ENCODE results near the gene UBE2J2. TPM values are rescaled to one million over a fixed set of nuclear protein-coding genes. Genes with fewer than 3 reads are reported as not detected.

UBE2J2 gene
- total and polyA plus RNA-seq, 2 experiments from 2014 or later: 49.7 to 63.5 TPM

GRCh38 chr1:1223891-1224290, 49.8 kb downstream of the UBE2J2 start:
- Histone ChIP-seq H4K20me1 (ENCODE audit: insufficient read depth) (no peaks in the 10 kb centered on the region), H3K9ac (no peak overlapping the region), H3K4me1 (ENCODE audit: insufficient read depth) (no peaks in the 10 kb centered on the region), H3K4me2 (ENCODE audit: unreplicated experiment) (no peak overlapping the region), H3K9me2 (ENCODE audit: insufficient read depth) (no peaks in the 10 kb centered on the region), H3K36me3 (ENCODE audit: low read depth) (no peaks in the 10 kb centered on the region; the same call in 1 of the 2 replicates), H3K9me3 (ENCODE audit: low read depth) (no peaks in the 10 kb centered on the region), H3F3A (ENCODE audit: insufficient read depth) (no peaks in the 10 kb centered on the region), H3K79me2 (ENCODE audit: insufficient read depth) (peaks cover 55% of the 10 kb centered on the region), H3K4me3 (no peak overlapping the region), H2AFZ (no peak overlapping the region), H3K27ac (no peak overlapping the region), H3K27me3 (replicated peaks; ENCODE audit: insufficient read depth) (no peaks in the 10 kb centered on the region)
- in situ Hi-C loops (cut with MboI): no loop called here
- TF ChIP-seq EZH2 (IDR thresholded peaks at IDR 0.05; ENCODE audit: insufficient read depth, poor library complexity, severe bottlenecking) (no peak), EZH2phosphoT487 (IDR thresholded peaks at IDR 0.05; ENCODE audit: insufficient read depth, low read depth) (no peak)
- DNase-seq: no peak
- 92 to 96% methylated on average over 18 to 21 of the region's 21 CpGs for WGBS, 2 experiments (ENCODE audit: low coverage in 1 of 2, low lambda C conversion rate in 2 of 2, missing lambda C conversion rate in 2 of 2)

GRCh38 chr1:1223321-1223720, 50.3 kb downstream of the UBE2J2 start:
- no peaks in the 10 kb centered on the region; the same call in 1 of the 2 replicates for H3K36me3 ChIP-seq (ENCODE audit: low read depth)
- H3F3A ChIP-seq (ENCODE audit: insufficient read depth): no peaks in the 10 kb centered on the region
- no peak for DNase-seq
- H3K27ac ChIP-seq: no peak overlapping the region
- no peaks in the 10 kb centered on the region for H3K27me3 ChIP-seq (replicated peaks; ENCODE audit: insufficient read depth)
- no peak overlapping the region for H3K4me3 ChIP-seq
- no peaks in the 10 kb centered on the region for H3K9me3 ChIP-seq (ENCODE audit: low read depth)
- 92 to 94% methylated on average over 10 to 15 of the region's 15 CpGs for WGBS, 2 experiments (ENCODE audit: low coverage in 1 of 2, low lambda C conversion rate in 2 of 2, missing lambda C conversion rate in 2 of 2)
- no peak overlapping the region for H3K9ac ChIP-seq
- no peak for TF ChIP-seq EZH2 (IDR thresholded peaks at IDR 0.05; ENCODE audit: insufficient read depth, poor library complexity, severe bottlenecking)
- TF ChIP-seq EZH2phosphoT487 (IDR thresholded peaks at IDR 0.05; ENCODE audit: insufficient read depth, low read depth): no peak
- H3K79me2 ChIP-seq (ENCODE audit: insufficient read depth): peaks cover 50% of the 10 kb centered on the region
- H4K20me1 ChIP-seq (ENCODE audit: insufficient read depth): no peaks in the 10 kb centered on the region
- no peaks in the 10 kb centered on the region for H3K9me2 ChIP-seq (ENCODE audit: insufficient read depth)
- in situ Hi-C loops (cut with MboI): no loop called here
- no peak overlapping the region for H3K4me2 ChIP-seq (ENCODE audit: unreplicated experiment)
- H2AFZ ChIP-seq: no peak overlapping the region
- H3K4me1 ChIP-seq (ENCODE audit: insufficient read depth): no peaks in the 10 kb centered on the region

DNA sequence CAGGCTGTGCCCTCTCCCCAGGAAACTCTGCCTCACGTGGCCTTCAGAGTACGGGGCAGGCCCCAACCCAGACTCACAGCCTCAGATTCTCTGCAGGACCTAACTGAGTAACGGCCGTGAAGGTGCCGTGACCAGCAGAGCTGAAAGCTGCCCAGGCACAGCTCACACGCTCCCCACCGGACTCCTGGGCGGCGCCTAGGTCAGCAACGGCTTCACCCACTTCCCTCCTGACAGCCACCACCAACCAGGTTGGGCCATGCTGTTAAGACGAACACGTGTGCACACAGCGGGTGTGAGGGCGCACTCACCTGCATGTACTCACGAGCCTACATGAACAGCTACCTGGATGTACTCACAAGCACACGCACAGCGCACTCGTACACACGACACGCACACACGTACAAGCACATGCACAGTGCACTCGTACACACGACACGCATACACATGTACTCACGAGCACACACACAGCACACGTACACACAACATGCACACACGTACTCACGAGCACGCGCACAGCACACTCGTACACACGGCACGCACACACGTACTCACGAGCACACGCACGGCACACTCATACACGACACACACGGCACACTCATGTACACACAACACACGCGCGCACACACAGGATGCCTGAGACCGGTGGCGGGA, 51.0 kb downstream of the UBE2J2 start:
- no peaks in the 10 kb centered on the region for H3K36me3 ChIP-seq (ENCODE audit: low read depth)
- H2AFZ ChIP-seq: no peak overlapping the region
- no peak overlapping the region for H3K9ac ChIP-seq
- H3K79me2 ChIP-seq (ENCODE audit: insufficient read depth): peaks cover 44% of the 10 kb centered on the region
- no peaks in the 10 kb centered on the region for H3K4me1 ChIP-seq (ENCODE audit: insufficient read depth)
- no peak for DNase-seq
- no peaks in the 10 kb centered on the region for H3K9me3 ChIP-seq (ENCODE audit: low read depth)
- H3K27ac ChIP-seq: no peak overlapping the region
- no peaks in the 10 kb centered on the region for H3F3A ChIP-seq (ENCODE audit: insufficient read depth)
- no peaks in the 10 kb centered on the region for H4K20me1 ChIP-seq (ENCODE audit: insufficient read depth)
- in situ Hi-C loops (cut with MboI): no loop called here
- TF ChIP-seq EZH2 (IDR thresholded peaks at IDR 0.05; ENCODE audit: insufficient read depth, poor library complexity, severe bottlenecking) (no peak), EZH2phosphoT487 (IDR thresholded peaks at IDR 0.05; ENCODE audit: insufficient read depth, low read depth) (no peak)
- H3K4me2 ChIP-seq (ENCODE audit: unreplicated experiment): no peak overlapping the region
- H3K4me3 ChIP-seq: no peak overlapping the region
- WGBS, 2 experiments (ENCODE audit: low coverage in 1 of 2, low lambda C conversion rate in 2 of 2, missing lambda C conversion rate in 2 of 2): 94 to 95% methylated on average over 44 of the region's 44 CpGs
- H3K9me2 ChIP-seq (ENCODE audit: insufficient read depth): no peaks in the 10 kb centered on the region
- no peaks in the 10 kb centered on the region for H3K27me3 ChIP-seq (replicated peaks; ENCODE audit: insufficient read depth)

GRCh38 chr1:1221887-1222574, 51.6 kb downstream of the UBE2J2 start:
- 94 to 95% methylated on average over 16 to 30 of the region's 30 CpGs for WGBS, 2 experiments (ENCODE audit: low coverage in 1 of 2, low lambda C conversion rate in 2 of 2, missing lambda C conversion rate in 2 of 2)
- in situ Hi-C loops (cut with MboI): no loop called here
- Histone ChIP-seq H3K27me3 (replicated peaks; ENCODE audit: insufficient read depth) (no peaks in the 10 kb centered on the region), H3K27ac (no peak overlapping the region), H3K9me2 (ENCODE audit: insufficient read depth) (no peaks in the 10 kb centered on the region), H3F3A (ENCODE audit: insufficient read depth) (no peaks in the 10 kb centered on the region), H3K36me3 (ENCODE audit: low read depth) (no peaks in the 10 kb centered on the region; the same call in 1 of the 2 replicates), H3K4me2 (ENCODE audit: unreplicated experiment) (no peak overlapping the region), H3K9me3 (ENCODE audit: low read depth) (no peaks in the 10 kb centered on the region), H4K20me1 (ENCODE audit: insufficient read depth) (no peaks in the 10 kb centered on the region), H3K9ac (no peak overlapping the region), H2AFZ (no peak overlapping the region), H3K79me2 (ENCODE audit: insufficient read depth) (peaks cover 37% of the 10 kb centered on the region), H3K4me1 (ENCODE audit: insufficient read depth) (no peaks in the 10 kb centered on the region), H3K4me3 (no peak overlapping the region)
- TF ChIP-seq EZH2 (IDR thresholded peaks at IDR 0.05; ENCODE audit: insufficient read depth, poor library complexity, severe bottlenecking): no peak
- TF ChIP-seq EZH2phosphoT487 (IDR thresholded peaks at IDR 0.05; ENCODE audit: insufficient read depth, low read depth): no peak
- DNase-seq: no peak
